ENCODE data around the gene IQSEC1. TPM values are rescaled to one million over a fixed set of nuclear protein-coding genes. Genes with fewer than 3 reads are reported as not detected.

Gene IQSEC1
- polyA plus RNA-seq, 1 experiment: 4.8 TPM

GRCh38 chr3:13120289-13120927, 47.2 kb upstream of the IQSEC1 start:
- H3K36me3 ChIP-seq (ENCODE audit: control insufficient read depth, insufficient read depth, low read length): no peaks in the 10 kb centered on the region
- H3K27me3 ChIP-seq (ENCODE audit: control insufficient read depth, insufficient read depth, low read length): no peaks in the 10 kb centered on the region; the same call in 1 of the 2 replicates
- CTCF ChIA-PET: no interaction called here
- H3K4me3 ChIP-seq (ENCODE audit: low read depth, low read length): no peak overlapping the region
- no peak for TF ChIP-seq CTCF (IDR thresholded peaks at IDR 0.05; ENCODE audit: insufficient read depth, low read depth, low read length)
- no peak for DNase-seq (ENCODE audit: low read depth)
- POLR2A ChIA-PET: no interaction called here

GRCh38 chr3:13119471-13120220, 46.4 kb upstream of the IQSEC1 start:
- no peak overlapping the region for H3K4me3 ChIP-seq (ENCODE audit: low read depth, low read length)
- H3K27me3 ChIP-seq (ENCODE audit: control insufficient read depth, insufficient read depth, low read length): no peaks in the 10 kb centered on the region; the same call in 1 of the 2 replicates
- DNase-seq (ENCODE audit: low read depth): no peak
- TF ChIP-seq CTCF (IDR thresholded peaks at IDR 0.05; ENCODE audit: insufficient read depth, low read depth, low read length): no peak
- POLR2A ChIA-PET: no interaction called here
- CTCF ChIA-PET: no interaction called here
- H3K36me3 ChIP-seq (ENCODE audit: control insufficient read depth, insufficient read depth, low read length): no peaks in the 10 kb centered on the region

GRCh38 chr3:13116426-13116825, 43.2 kb upstream of the IQSEC1 start:
- POLR2A ChIA-PET: no interaction called here
- H3K4me3 ChIP-seq (ENCODE audit: low read depth, low read length): no peak overlapping the region
- no peak for TF ChIP-seq CTCF (IDR thresholded peaks at IDR 0.05; ENCODE audit: insufficient read depth, low read depth, low read length)
- no peaks in the 10 kb centered on the region; the same call in 1 of the 2 replicates for H3K27me3 ChIP-seq (ENCODE audit: control insufficient read depth, insufficient read depth, low read length)
- H3K36me3 ChIP-seq (ENCODE audit: control insufficient read depth, insufficient read depth, low read length): no peaks in the 10 kb centered on the region
- no peak for DNase-seq (ENCODE audit: low read depth)
- CTCF ChIA-PET: no interaction called here

GRCh38 chr3:13115991-13116390, 42.8 kb upstream of the IQSEC1 start:
- Histone ChIP-seq H3K27me3 (ENCODE audit: control insufficient read depth, insufficient read depth, low read length) (no peaks in the 10 kb centered on the region; the same call in 1 of the 2 replicates), H3K36me3 (ENCODE audit: control insufficient read depth, insufficient read depth, low read length) (no peaks in the 10 kb centered on the region), H3K4me3 (ENCODE audit: low read depth, low read length) (no peak overlapping the region)
- no peak for DNase-seq (ENCODE audit: low read depth)
- no peak for TF ChIP-seq CTCF (IDR thresholded peaks at IDR 0.05; ENCODE audit: insufficient read depth, low read depth, low read length)
- ChIA-PET POLR2A (no interaction called here), CTCF (no interaction called here)

- no peaks in the 10 kb centered on the region; the same call in 1 of the 2 replicates for H3K27me3 ChIP-seq (ENCODE audit: control insufficient read depth, insufficient read depth, low read length)
- no peak overlapping the region for H3K4me3 ChIP-seq (ENCODE audit: low read depth, low read length)
- ChIA-PET CTCF (no interaction called here), POLR2A (no interaction called here)
- H3K36me3 ChIP-seq (ENCODE audit: control insufficient read depth, insufficient read depth, low read length): no peaks in the 10 kb centered on the region
- no peak for TF ChIP-seq CTCF (IDR thresholded peaks at IDR 0.05; ENCODE audit: insufficient read depth, low read depth, low read length)
- DNase-seq (ENCODE audit: low read depth): no peak
Measured at GRCh38 chr3:13115576-13115910, 42.3 kb upstream of the IQSEC1 start.

Measured in BJ (cell line).